ENCODE data around the gene RNF168.

The RNF168 gene

GRCh38 chr3:196544491-196544992, 41.0 kb upstream of the RNF168 start:
- Histone ChIP-seq H3K4me3 (ENCODE audit: low read depth, low read length) (no peak overlapping the region), H3K36me3 (replicated peaks) (no peaks in the 10 kb centered on the region), H3K27ac (no peak overlapping the region), H3K27me3 (replicated peaks) (no peaks in the 10 kb centered on the region)
- no peak for DNase-seq
- no peak for TF ChIP-seq CTCF (IDR thresholded peaks at IDR 0.05; ENCODE audit: low read depth, low read length, missing control alignments)
- in situ Hi-C loops (cut with HindIII; ENCODE audit: low pct_ligation_motif_present, low sequenced_read_pairs) = no loop called here

GRCh38 chr3:196541684-196542445, 38.3 kb upstream of the RNF168 start:
- no peak overlapping the region for H3K4me3 ChIP-seq (ENCODE audit: low read depth, low read length)
- H3K27ac ChIP-seq = no peak overlapping the region
- TF ChIP-seq CTCF (IDR thresholded peaks at IDR 0.05; ENCODE audit: low read depth, low read length, missing control alignments) = no peak
- H3K36me3 ChIP-seq (replicated peaks) = no peaks in the 10 kb centered on the region
- no peaks in the 10 kb centered on the region for H3K27me3 ChIP-seq (replicated peaks)
- in situ Hi-C loops (cut with HindIII; ENCODE audit: low pct_ligation_motif_present, low sequenced_read_pairs) = no loop called here
- DNase-seq = no peak

GRCh38 chr3:196537319-196537984, 33.9 kb upstream of the RNF168 start:
- in situ Hi-C loops (cut with HindIII; ENCODE audit: low pct_ligation_motif_present, low sequenced_read_pairs) = no loop called here
- DNase-seq = no peak
- Histone ChIP-seq H3K27ac (no peak overlapping the region), H3K27me3 (replicated peaks) (no peaks in the 10 kb centered on the region), H3K36me3 (replicated peaks) (no peaks in the 10 kb centered on the region), H3K4me3 (ENCODE audit: low read depth, low read length) (no peak overlapping the region)
- TF ChIP-seq CTCF (IDR thresholded peaks at IDR 0.05; ENCODE audit: low read depth, low read length, missing control alignments) = peak; percentile 72

- H3K4me3 ChIP-seq (ENCODE audit: low read depth, low read length) = no peak overlapping the region
- peak; percentile 56 for DNase-seq
- peak overlapping the region; percentile 25 for H3K27ac ChIP-seq
- TF ChIP-seq CTCF (IDR thresholded peaks at IDR 0.05; ENCODE audit: low read depth, low read length, missing control alignments) = no peak
- no peaks in the 10 kb centered on the region for H3K36me3 ChIP-seq (replicated peaks)
- in situ Hi-C loops (cut with HindIII; ENCODE audit: low pct_ligation_motif_present, low sequenced_read_pairs) = no loop called here
- no peaks in the 10 kb centered on the region for H3K27me3 ChIP-seq (replicated peaks)
Observed at GRCh38 chr3:196533260-196533681, 29.7 kb upstream of the RNF168 start.

- no peak for DNase-seq
Observed at GRCh38 chr3:196531418-196531817, 27.9 kb upstream of the RNF168 start.

More at GRCh38 chr3:196531418-196531817, 27.9 kb upstream of the RNF168 start:
- in situ Hi-C loops (cut with HindIII; ENCODE audit: low pct_ligation_motif_present, low sequenced_read_pairs) = no loop called here
- TF ChIP-seq CTCF (IDR thresholded peaks at IDR 0.05; ENCODE audit: low read depth, low read length, missing control alignments) = no peak
- no peaks in the 10 kb centered on the region for H3K36me3 ChIP-seq (replicated peaks)
- H3K27me3 ChIP-seq (replicated peaks) = no peaks in the 10 kb centered on the region
- no peak overlapping the region for H3K4me3 ChIP-seq (ENCODE audit: low read depth, low read length)
- no peak overlapping the region for H3K27ac ChIP-seq
